Activated CD4-positive, alpha-beta memory T cell treated with anti-CD3 and anti-CD28 coated beads for 36 hours (primary cell): ENCODE measurements around the gene HS3ST1. TPM values are rescaled to one million over a fixed set of nuclear protein-coding genes. Genes with fewer than 3 reads are reported as not detected.

Experiments
- CTCF ChIA-PET: fragments of 350-600 bp; sonication (Branson Sonifier 250); formaldehyde crosslinking; loops from one replicate; lab custom pipeline; 2021; ENCODE audit warnings: antibody characterized with exemption, inconsistent platforms; lab: Charles Lee
- POLR2A ChIA-PET: fragments of 350-600 bp; sonication (Branson Sonifier 250); formaldehyde crosslinking; loops from one replicate; lab custom pipeline; 2021; ENCODE audit warnings: antibody characterized with exemption; lab: Charles Lee
- DNase-seq: peaks from one replicate; pipeline ENCODE4 v3.0.0-alpha.2; 2020
- H3K27ac Mint-ChIP-seq: one replicate; pipeline ENCODE4 v1.8.0; 2021; ENCODE audit warnings: mixed read lengths
- H3K27me3 Mint-ChIP-seq: one replicate; pipeline ENCODE4 v1.8.0; 2021; ENCODE audit warnings: mixed read lengths
- H3K36me3 Mint-ChIP-seq: one replicate; pipeline ENCODE4 v1.8.0; 2021; ENCODE audit warnings: mixed read lengths
- H3K4me1 Mint-ChIP-seq: one replicate; pipeline ENCODE4 v1.8.0; 2021; ENCODE audit warnings: low read depth, mixed read lengths
- H3K4me3 Mint-ChIP-seq: one replicate; pipeline ENCODE4 v1.8.0; 2021; ENCODE audit warnings: mild to moderate bottlenecking, mixed read lengths
- H3K9me3 Mint-ChIP-seq: one replicate; pipeline ENCODE4 v1.8.0; 2021; ENCODE audit warnings: mixed read lengths
- intact Hi-C: fragments of 100-400 bp; cut with micrococcal nuclease; formaldehyde crosslinking; loops from one replicate; pipeline ENCODE4 v1.15.1; 2023
- total RNA-seq, 2 experiments: library from RNA; stranded (reverse); gene quantifications; one replicate each; pipeline ENCODE4 v1.2.3, GENCODE V29; 2021

The HS3ST1 gene
- total RNA-seq, 2 experiments from 2014 or later, result not detected

DNA sequence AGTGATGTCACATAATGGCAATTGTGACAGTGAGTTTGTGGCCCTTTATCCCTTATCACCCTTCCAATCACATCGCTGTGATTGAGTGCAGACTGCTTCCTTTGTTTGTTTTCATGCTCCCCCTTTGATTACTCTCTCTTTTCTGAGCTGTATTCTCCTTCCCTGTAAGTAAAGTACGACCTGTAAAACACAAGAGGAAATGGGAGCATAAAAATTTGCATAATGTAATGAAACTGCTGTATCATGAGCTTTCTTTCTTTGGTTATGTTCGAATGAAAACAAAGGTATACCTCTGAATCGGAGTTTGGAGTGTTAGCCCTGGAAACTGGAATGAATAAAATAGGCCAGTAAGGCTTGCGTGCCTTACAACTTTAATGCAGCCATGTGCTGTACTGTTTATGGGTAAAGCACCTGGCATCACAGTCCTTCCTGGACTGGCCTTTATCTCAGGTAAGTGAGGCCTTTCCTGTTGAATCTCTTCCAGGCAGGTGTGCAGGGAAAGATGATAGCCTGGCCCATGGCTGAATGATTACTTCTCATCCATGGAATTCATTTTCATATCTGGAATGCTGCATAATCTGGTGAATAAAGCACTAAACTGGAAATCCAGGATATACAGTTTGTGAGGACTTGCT lies 26.6 kb upstream of the HS3ST1 start:
- no peaks in the 10 kb centered on the region for H3K4me1 Mint-ChIP-seq
- POLR2A ChIA-PET, result no interaction called here

DNA sequence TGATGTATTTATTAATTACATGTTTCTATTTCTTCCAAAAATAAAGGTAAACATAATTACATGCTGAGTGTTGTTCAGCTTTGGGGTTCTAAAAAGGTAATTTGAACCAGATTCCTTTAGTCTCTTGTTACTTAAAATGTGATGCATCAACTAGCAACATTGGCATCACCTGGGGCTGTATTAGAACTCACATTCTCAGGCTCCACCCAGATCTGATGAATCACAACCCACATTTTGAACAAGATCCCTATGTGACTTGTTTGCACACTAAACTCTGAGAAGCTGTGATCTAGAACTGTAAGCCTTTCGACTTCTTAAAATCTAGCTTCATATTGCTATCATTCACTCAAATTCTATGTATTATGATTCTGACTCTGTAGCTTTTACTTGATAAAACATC lies 23.0 kb upstream of the HS3ST1 start:
- ChIA-PET POLR2A (no interaction called here), CTCF (no interaction called here)
- no peaks in the 10 kb centered on the region for H3K4me1 Mint-ChIP-seq
- H3K4me3 Mint-ChIP-seq, result no peak overlapping the region
- no peak for DNase-seq
- intact Hi-C loops, result no loop called here
- H3K27me3 Mint-ChIP-seq, result peaks cover 2% of the 10 kb centered on the region
- H3K36me3 Mint-ChIP-seq, result no peaks in the 10 kb centered on the region
- H3K9me3 Mint-ChIP-seq, result no peaks in the 10 kb centered on the region
- no peak overlapping the region for H3K27ac Mint-ChIP-seq

More for the DNA sequence above, 26.6 kb upstream of the HS3ST1 start:
- no peak overlapping the region for H3K4me3 Mint-ChIP-seq
- no peaks in the 10 kb centered on the region for H3K36me3 Mint-ChIP-seq
- peaks cover 6% of the 10 kb centered on the region for H3K9me3 Mint-ChIP-seq
- intact Hi-C loops, result no loop called here
- DNase-seq, result no peak
- H3K27ac Mint-ChIP-seq, result no peak overlapping the region
- H3K27me3 Mint-ChIP-seq, result no peaks in the 10 kb centered on the region
- CTCF ChIA-PET, result no interaction called here

DNA sequence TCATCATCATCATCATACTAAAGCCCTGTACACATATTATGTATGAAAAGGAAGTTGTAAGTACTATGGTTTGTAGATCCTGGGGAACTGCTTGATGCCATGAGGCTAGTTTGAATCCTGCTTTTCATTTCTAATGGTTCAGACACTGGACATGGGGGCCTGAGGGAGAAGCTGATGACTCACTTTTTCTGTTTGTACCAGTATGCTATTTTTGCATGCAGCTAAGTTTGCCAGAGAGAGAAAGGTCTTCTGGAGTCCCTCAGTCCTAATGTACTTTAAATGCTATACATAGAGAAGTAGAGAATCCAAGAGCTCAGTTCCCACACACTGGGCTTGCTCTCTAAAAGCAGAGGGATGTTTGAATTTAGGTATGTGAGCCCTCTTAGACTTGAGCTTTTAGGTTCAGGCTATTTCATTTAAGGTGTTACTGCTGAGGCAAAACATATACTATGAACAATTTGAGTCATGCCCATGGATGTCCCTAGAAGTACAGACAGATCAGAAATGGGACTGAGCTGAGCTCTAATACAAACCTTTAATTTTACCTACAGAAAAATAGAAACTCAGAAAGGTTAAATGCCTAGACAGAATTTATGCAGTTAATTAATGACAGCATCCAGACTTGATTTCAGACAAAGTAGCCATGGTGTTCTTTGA lies 17.6 kb upstream of the HS3ST1 start:
- no peaks in the 10 kb centered on the region for H3K36me3 Mint-ChIP-seq
- POLR2A ChIA-PET, result no interaction called here
- CTCF ChIA-PET, result no interaction called here
- no peaks in the 10 kb centered on the region for H3K4me1 Mint-ChIP-seq
- H3K4me3 Mint-ChIP-seq, result no peak overlapping the region
- H3K27ac Mint-ChIP-seq, result no peak overlapping the region
- peaks cover 2% of the 10 kb centered on the region for H3K27me3 Mint-ChIP-seq
- DNase-seq, result no peak
- no peaks in the 10 kb centered on the region for H3K9me3 Mint-ChIP-seq
- intact Hi-C loops, result no loop called here

DNA sequence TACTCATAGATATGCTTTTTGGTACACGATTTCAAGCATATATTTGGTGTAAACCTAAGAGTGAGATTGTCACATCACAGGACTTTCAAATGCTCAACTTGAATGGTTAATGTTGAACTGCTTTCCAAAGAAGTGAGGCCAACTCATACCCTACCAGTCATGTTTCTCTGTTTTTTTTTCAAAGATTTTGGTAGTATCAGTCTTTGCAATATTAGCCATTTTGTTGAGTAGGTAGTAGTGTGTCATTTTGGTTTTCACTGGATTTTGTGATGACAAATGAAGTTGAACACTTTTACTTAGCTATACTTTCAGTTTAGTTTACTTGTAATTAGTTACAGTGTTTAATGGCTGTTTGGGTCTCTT lies 12.5 kb upstream of the HS3ST1 start:
- intact Hi-C loops, result loop anchor here (1.0 kb wide), 1 partner anchor 30 kb away; no protein-coding TSS in a partner anchor
- Mint-ChIP-seq H3K36me3 (no peaks in the 10 kb centered on the region), H3K4me3 (no peak overlapping the region), H3K27ac (no peak overlapping the region), H3K4me1 (peaks cover 8% of the 10 kb centered on the region), H3K27me3 (no peaks in the 10 kb centered on the region), H3K9me3 (no peaks in the 10 kb centered on the region)
- no peak for DNase-seq
- POLR2A ChIA-PET, result no interaction called here
- CTCF ChIA-PET, result no interaction called here

DNA sequence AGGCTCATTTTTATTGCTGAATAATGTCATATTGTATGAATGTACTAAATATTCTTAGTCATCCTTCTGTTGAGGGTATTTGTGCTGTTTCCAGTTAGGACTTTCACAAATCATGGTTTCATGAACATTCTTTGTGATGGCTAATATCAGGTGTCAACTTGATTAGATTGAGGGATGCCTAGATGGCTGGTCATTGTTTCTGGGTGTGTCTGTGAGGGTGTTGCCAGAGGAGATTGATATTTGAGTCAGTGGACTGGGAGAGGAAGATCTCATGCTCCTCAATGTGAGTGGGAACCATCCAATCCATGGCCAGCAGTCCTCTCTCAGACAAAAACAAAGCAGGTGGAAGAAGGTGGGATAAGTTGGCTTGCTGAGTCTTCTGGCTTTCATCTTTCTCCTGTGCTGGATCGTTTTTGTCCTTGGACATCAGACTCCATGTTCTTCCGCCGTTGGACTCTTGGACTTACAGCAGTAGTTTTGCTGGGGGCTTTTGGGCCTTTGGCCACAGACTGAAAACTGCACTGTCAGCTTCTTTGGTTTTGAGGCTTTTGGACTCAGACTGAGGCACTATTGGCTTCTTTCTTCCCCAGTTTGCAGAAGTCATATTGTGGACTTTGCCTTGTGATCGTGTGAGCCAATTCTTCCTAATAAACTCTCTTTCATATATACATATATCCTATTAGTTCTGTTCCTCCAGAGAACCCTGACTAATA lies 11.9 kb upstream of the HS3ST1 start:
- Mint-ChIP-seq H3K4me1 (peaks cover 8% of the 10 kb centered on the region), H3K4me3 (no peak overlapping the region), H3K9me3 (no peaks in the 10 kb centered on the region), H3K27me3 (no peaks in the 10 kb centered on the region), H3K27ac (no peak overlapping the region), H3K36me3 (no peaks in the 10 kb centered on the region)
- ChIA-PET CTCF (no interaction called here), POLR2A (no interaction called here)
- no peak for DNase-seq
- intact Hi-C loops, result loop anchor here (1.0 kb wide), 1 partner anchor 31 kb away; no protein-coding TSS in a partner anchor

GRCh38 chr4:11439836-11440235 lies 11.1 kb upstream of the HS3ST1 start:
- H3K36me3 Mint-ChIP-seq, result no peaks in the 10 kb centered on the region
- H3K4me1 Mint-ChIP-seq, result peaks cover 8% of the 10 kb centered on the region
- ChIA-PET CTCF (no interaction called here), POLR2A (no interaction called here)
- intact Hi-C loops, result no loop called here
- no peak for DNase-seq
- H3K9me3 Mint-ChIP-seq, result no peaks in the 10 kb centered on the region
- H3K27me3 Mint-ChIP-seq, result no peaks in the 10 kb centered on the region
- H3K4me3 Mint-ChIP-seq, result no peak overlapping the region
- H3K27ac Mint-ChIP-seq, result no peak overlapping the region

DNA sequence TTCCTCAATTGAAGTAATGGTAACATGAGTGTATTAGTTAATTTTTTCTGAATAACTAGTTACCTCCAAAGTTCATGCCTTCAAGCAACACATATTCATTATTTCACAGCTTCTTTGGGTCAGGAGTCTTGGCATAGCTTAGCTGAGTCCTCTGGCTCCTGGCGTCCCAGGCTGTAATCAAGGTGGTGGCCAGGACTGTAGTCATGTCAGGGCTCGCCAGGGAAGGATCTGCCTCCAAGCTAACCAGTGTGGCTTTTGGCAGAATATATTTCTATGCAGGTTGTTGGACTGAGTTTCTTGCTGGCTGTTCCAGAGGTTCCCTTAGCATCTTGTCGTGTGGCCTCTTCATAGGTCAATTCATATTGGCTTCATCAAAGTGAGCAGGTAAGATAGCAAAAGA lies 10.0 kb upstream of the HS3ST1 start:
- Mint-ChIP-seq H3K27ac (no peak overlapping the region), H3K36me3 (no peaks in the 10 kb centered on the region), H3K27me3 (peaks cover 2% of the 10 kb centered on the region), H3K9me3 (no peaks in the 10 kb centered on the region), H3K4me1 (peaks cover 8% of the 10 kb centered on the region), H3K4me3 (no peak overlapping the region)
- ChIA-PET CTCF (no interaction called here), POLR2A (no interaction called here)
- intact Hi-C loops, result no loop called here
- no peak for DNase-seq

DNA sequence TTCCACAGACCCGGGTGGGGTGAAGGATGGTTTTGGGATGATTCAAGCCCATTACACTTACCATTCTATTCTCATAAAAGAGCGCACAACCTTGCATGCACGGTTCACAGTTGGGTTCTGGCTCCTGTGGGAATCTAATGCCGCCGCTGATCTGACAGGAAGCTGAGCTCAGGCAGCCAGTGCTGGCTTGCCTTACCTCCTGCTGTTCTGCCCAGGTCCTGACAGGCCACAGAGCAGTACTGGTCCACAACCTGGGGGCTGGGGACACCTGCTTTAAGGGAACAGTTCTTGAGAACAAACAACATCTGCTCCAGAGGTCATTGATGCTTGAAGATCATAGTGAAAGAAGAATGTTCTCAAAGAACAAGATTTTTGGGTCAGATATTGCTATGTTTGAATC lies 8.0 kb upstream of the HS3ST1 start:
- no peak overlapping the region for H3K27ac Mint-ChIP-seq
- H3K4me1 Mint-ChIP-seq, result peaks cover 8% of the 10 kb centered on the region
- H3K9me3 Mint-ChIP-seq, result no peaks in the 10 kb centered on the region
- DNase-seq, result no peak
- no peak overlapping the region for H3K4me3 Mint-ChIP-seq
- ChIA-PET POLR2A (no interaction called here), CTCF (no interaction called here)
- H3K36me3 Mint-ChIP-seq, result no peaks in the 10 kb centered on the region
- peaks cover 12% of the 10 kb centered on the region for H3K27me3 Mint-ChIP-seq
- intact Hi-C loops, result no loop called here

DNA sequence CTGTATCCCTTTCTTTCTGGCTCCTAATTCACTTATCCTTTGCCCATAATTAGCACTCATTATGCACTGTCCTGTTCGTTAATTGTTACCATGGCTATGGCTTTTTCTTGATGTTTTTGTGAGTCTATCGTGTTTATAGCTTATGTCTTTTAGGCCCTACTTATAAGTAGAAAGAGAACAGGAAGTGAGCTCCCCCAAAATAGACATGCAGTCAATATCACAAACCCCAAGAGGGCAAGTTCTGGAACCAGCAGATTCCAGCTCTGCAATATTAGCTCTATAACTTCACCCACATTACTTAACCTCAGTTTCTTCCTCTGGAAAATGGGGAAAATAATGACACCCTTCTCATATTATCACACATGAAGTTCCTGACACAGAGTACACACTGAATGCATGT lies 7.4 kb upstream of the HS3ST1 start:
- Mint-ChIP-seq H3K36me3 (no peaks in the 10 kb centered on the region), H3K4me3 (no peak overlapping the region), H3K9me3 (no peaks in the 10 kb centered on the region), H3K4me1 (peaks cover 7% of the 10 kb centered on the region), H3K27ac (no peak overlapping the region), H3K27me3 (peaks cover 15% of the 10 kb centered on the region)
- DNase-seq, result no peak
- POLR2A ChIA-PET, result no interaction called here
- intact Hi-C loops, result no loop called here
- CTCF ChIA-PET, result interaction anchor here (0.7 to 1.0 kb wide), 2 partner anchors 12 to 16 kb away, joined by 3 read pairs; no protein-coding TSS in a partner anchor

- CTCF ChIA-PET, result interaction anchor here (0.7 to 1.0 kb wide), 2 partner anchors 12 to 15 kb away, joined by 3 read pairs; no protein-coding TSS in a partner anchor
- peaks cover 2% of the 10 kb centered on the region for H3K4me1 Mint-ChIP-seq
Observed at GRCh38 chr4:11435557-11435956, 6.9 kb upstream of the HS3ST1 start.

GRCh38 chr4:11431111-11431510 lies 2.4 kb upstream of the HS3ST1 start:
- H3K4me1 Mint-ChIP-seq, result peaks cover 12% of the 10 kb centered on the region
- no peaks in the 10 kb centered on the region for H3K36me3 Mint-ChIP-seq
- POLR2A ChIA-PET, result no interaction called here
- DNase-seq, result no peak
- peaks cover 49% of the 10 kb centered on the region for H3K27me3 Mint-ChIP-seq
- no peak overlapping the region for H3K4me3 Mint-ChIP-seq
- H3K9me3 Mint-ChIP-seq, result no peaks in the 10 kb centered on the region
- intact Hi-C loops, result no loop called here
- no peak overlapping the region for H3K27ac Mint-ChIP-seq
- CTCF ChIA-PET, result no interaction called here

More at GRCh38 chr4:11435557-11435956, 6.9 kb upstream of the HS3ST1 start:
- intact Hi-C loops, result no loop called here
- POLR2A ChIA-PET, result no interaction called here
- Mint-ChIP-seq H3K4me3 (no peak overlapping the region), H3K9me3 (no peaks in the 10 kb centered on the region), H3K36me3 (no peaks in the 10 kb centered on the region), H3K27me3 (peaks cover 17% of the 10 kb centered on the region), H3K27ac (no peak overlapping the region)
- no peak for DNase-seq

DNA sequence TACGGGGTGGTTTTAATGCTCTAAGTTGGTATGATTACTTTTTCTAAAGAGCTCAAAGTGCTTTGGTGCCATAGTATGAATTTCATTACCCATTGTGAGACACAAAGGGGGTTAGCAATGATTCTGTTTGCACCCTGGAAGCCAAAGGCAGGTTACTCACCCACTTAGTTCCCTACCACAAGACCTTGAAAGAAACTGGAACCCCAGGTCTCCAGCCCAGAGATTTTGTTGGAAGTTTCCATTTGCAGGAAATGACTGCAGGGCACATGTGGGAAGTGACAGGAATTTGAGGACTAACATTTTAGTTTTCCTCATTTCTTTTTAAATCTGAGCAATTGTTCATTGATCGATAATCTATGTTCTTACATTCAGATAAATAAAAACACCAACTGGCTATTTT lies 1.8 kb upstream of the HS3ST1 start:
- Mint-ChIP-seq H3K4me3 (no peak overlapping the region), H3K27ac (no peak overlapping the region), H3K27me3 (peaks cover 52% of the 10 kb centered on the region), H3K36me3 (no peaks in the 10 kb centered on the region), H3K4me1 (peaks cover 12% of the 10 kb centered on the region), H3K9me3 (no peaks in the 10 kb centered on the region)
- intact Hi-C loops, result no loop called here
- POLR2A ChIA-PET, result no interaction called here
- no peak for DNase-seq
- CTCF ChIA-PET, result interaction anchor here (0.6 to 1.5 kb wide), 2 partner anchors 24 to 189 kb away, joined by 4 read pairs; no protein-coding TSS in a partner anchor
